Keratinocyte (primary cell): ENCODE data around the gene INSC. TPM values are rescaled to one million over a fixed set of nuclear protein-coding genes. Genes with fewer than 3 reads are reported as not detected.

Experiments used
- DNase-seq: peaks from one replicate; pipeline ENCODE4 v3.0.0-alpha.2; 2011; ENCODE audit warnings: low read depth, missing footprints, low spot score
- FAIRE-seq: peaks from 2 replicates; lab custom pipeline; 2011; peaks lifted over from hg19 to GRCh38; lab: Jason Lieb, UNC
- H2AFZ ChIP-seq: 2 replicates; pipeline ENCODE4 v1.6.0; 2012; ENCODE audit warnings: low read length, control low read depth, inconsistent platforms; ENCODE audit not compliant: control insufficient read depth
- H3K27ac ChIP-seq: 2 replicates; pipeline ENCODE4 v1.5.1; 2011; ENCODE audit warnings: low read length; ENCODE audit not compliant: control insufficient read depth, insufficient read depth
- H3K27me3 ChIP-seq: 3 replicates; pipeline ENCODE4 v1.6.0; 2011; ENCODE audit warnings: low read length; ENCODE audit not compliant: control insufficient read depth, insufficient read depth; ENCODE audit errors: extremely low read depth
- H3K36me3 ChIP-seq, 2 experiments: 2 replicates in 1 of 2; 3 replicates in 1 of 2; pipeline ENCODE4 v1.5.1; 2011; ENCODE audit warnings: low read length in 2 of 2, mild to moderate bottlenecking in 1 of 2; ENCODE audit not compliant: control insufficient read depth in 2 of 2, insufficient read depth in 2 of 2; ENCODE audit errors: extremely low read depth in 1 of 2
- H3K4me1 ChIP-seq: 3 replicates; pipeline ENCODE4 v1.5.1; 2011; ENCODE audit warnings: low read length; ENCODE audit not compliant: control insufficient read depth, insufficient read depth; ENCODE audit errors: extremely low read depth
- H3K4me2 ChIP-seq: 3 replicates; pipeline ENCODE4 v1.6.0; 2011; ENCODE audit warnings: low read depth, low read length; ENCODE audit not compliant: control insufficient read depth, insufficient read depth; ENCODE audit errors: extremely low read depth
- H3K4me3 ChIP-seq, 3 experiments: fragments of 200-600 bp in 1 of 3; sonication (generic) in 1 of 3; 2 replicates in 2 of 3; 3 replicates in 1 of 3; pipeline ENCODE4 v1.5.1; 2011 to 2016; ENCODE audit warnings: low read length in 3 of 3, mild to moderate bottlenecking in 3 of 3, control low read depth in 2 of 3, inconsistent platforms in 1 of 3, low read depth in 1 of 3, mixed read lengths in 1 of 3, mixed run types in 1 of 3, moderate library complexity in 1 of 3; ENCODE audit not compliant: control insufficient read depth in 2 of 3, insufficient read depth in 2 of 3; ENCODE audit errors: extremely low read depth in 1 of 3
- H3K79me2 ChIP-seq: 2 replicates; pipeline ENCODE4 v1.6.0; 2012; ENCODE audit warnings: low read length; ENCODE audit not compliant: control insufficient read depth, insufficient read depth
- H3K9ac ChIP-seq: 3 replicates; pipeline ENCODE4 v1.6.0; 2011; ENCODE audit warnings: low read length; ENCODE audit not compliant: control insufficient read depth, insufficient read depth; ENCODE audit errors: extremely low read depth
- H3K9me1 ChIP-seq: 3 replicates; pipeline ENCODE4 v1.6.0; 2011; ENCODE audit warnings: low read length; ENCODE audit not compliant: control insufficient read depth, insufficient read depth; ENCODE audit errors: extremely low read depth
- H3K9me3 ChIP-seq: 2 replicates; pipeline ENCODE4 v1.5.1; 2012; ENCODE audit warnings: low read depth, low read length; ENCODE audit not compliant: control insufficient read depth
- H4K20me1 ChIP-seq: 3 replicates; pipeline ENCODE4 v1.6.0; 2011; ENCODE audit warnings: low read length; ENCODE audit not compliant: control insufficient read depth, insufficient read depth; ENCODE audit errors: extremely low read depth
- EZH2 ChIP-seq: IDR thresholded peaks from one replicate; pipeline ENCODE4 v1.6.1; 2012; ENCODE audit warnings: inconsistent platforms, mild to moderate bottlenecking, low read length, moderate library complexity
- dilution Hi-C: fragments of 300-500 bp; cut with MboI; formaldehyde crosslinking; loops from one replicate; pipeline ENCODE4 v1.7.0; 2020; ENCODE audit warnings: low sequenced_read_pairs; ENCODE audit not compliant: extremely low pct_ligation_motif_present
- polyA plus RNA-seq, 5 experiments: library from polyadenylated mRNA; depleted of rRNA in 3 of 5; stranded (reverse) in 3 of 5; stranded (forward) in 1 of 5; unstranded in 1 of 5; fragments of >200 nt; gene quantifications; 1 replicate in 1 of 5; 2 replicates in 3 of 5; 3 replicates in 1 of 5; pipeline versions ENCODE4 v1.2.1 to v1.2.3, GENCODE V29; 2011 to 2012; ENCODE audit warnings: missing spikeins in 2 of 5, low read depth in 1 of 5, low replicate concordance in 1 of 5
- TF ChIP-seq, protein P1 (sequence below), 3 experiments: IDR thresholded peaks in 1 of 3; conservative IDR thresholded peaks in 1 of 3; optimal IDR thresholded peaks in 1 of 3; 2 replicates in 2 of 3; 3 replicates in 1 of 3; pipeline versions ENCODE3 to v1.5.1; 2011; ENCODE audit warnings: low read length in 3 of 3, mild to moderate bottlenecking in 3 of 3, moderate library complexity in 2 of 3, control low read depth in 1 of 3, inconsistent platforms in 1 of 3; ENCODE audit not compliant: insufficient read depth in 2 of 3; ENCODE audit errors: extremely low read depth in 1 of 3

The INSC gene
- polyA plus RNA-seq, 1 donor (not counting 4 experiments of a cell fraction or from before 2014, with no cell fraction given), result 0.13 TPM

DNA sequence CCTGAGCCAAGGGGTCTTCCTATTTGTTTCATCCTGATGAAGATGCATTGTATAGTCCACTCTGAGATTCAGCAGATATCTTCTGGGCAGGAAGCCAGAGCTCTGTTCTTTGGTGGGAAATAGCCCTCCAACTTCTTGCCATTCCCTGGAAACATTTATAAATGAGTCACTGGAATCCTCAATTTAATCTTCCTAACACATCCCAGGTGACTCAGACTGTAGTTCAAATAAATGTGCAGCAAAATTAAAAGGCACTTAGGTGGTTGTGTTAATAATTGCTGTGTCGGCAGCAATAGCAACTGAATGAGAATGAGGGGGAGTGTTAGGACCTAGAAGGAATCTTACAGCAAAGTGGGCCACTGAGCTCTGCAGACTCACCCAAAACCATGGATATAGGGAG is 108.6 kb downstream of the INSC start:
- TF ChIP-seq EZH2, result no peak
- TF ChIP-seq, protein P1, sequence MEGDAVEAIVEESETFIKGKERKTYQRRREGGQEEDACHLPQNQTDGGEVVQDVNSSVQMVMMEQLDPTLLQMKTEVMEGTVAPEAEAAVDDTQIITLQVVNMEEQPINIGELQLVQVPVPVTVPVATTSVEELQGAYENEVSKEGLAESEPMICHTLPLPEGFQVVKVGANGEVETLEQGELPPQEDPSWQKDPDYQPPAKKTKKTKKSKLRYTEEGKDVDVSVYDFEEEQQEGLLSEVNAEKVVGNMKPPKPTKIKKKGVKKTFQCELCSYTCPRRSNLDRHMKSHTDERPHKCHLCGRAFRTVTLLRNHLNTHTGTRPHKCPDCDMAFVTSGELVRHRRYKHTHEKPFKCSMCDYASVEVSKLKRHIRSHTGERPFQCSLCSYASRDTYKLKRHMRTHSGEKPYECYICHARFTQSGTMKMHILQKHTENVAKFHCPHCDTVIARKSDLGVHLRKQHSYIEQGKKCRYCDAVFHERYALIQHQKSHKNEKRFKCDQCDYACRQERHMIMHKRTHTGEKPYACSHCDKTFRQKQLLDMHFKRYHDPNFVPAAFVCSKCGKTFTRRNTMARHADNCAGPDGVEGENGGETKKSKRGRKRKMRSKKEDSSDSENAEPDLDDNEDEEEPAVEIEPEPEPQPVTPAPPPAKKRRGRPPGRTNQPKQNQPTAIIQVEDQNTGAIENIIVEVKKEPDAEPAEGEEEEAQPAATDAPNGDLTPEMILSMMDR (optimal IDR thresholded peaks at IDR 0.05 in 1 of 3, IDR thresholded peaks at IDR 0.05 in 1 of 3, conservative IDR thresholded peaks at IDR 0.05 in 1 of 3; ENCODE audit: extremely low read depth in 1 of 3, insufficient read depth in 2 of 3, low read length in 3 of 3), result no peak
- Histone ChIP-seq H3K27me3 (no peaks in the 10 kb centered on the region), H4K20me1 (no peaks in the 10 kb centered on the region), H3K9me1 (no peaks in the 10 kb centered on the region), H3K79me2 (no peaks in the 10 kb centered on the region), H3K4me3 (no peak overlapping the region), H3K4me1 (no peaks in the 10 kb centered on the region), H3K9ac (no peak overlapping the region), H3K36me3 (no peaks in the 10 kb centered on the region), H3K4me2 (no peak overlapping the region), H2AFZ (no peak overlapping the region), H3K27ac (no peak overlapping the region), H3K9me3 (no peaks in the 10 kb centered on the region)
- no peak for FAIRE-seq
- dilution Hi-C loops, result no loop called here
- DNase-seq, result no peak

DNA sequence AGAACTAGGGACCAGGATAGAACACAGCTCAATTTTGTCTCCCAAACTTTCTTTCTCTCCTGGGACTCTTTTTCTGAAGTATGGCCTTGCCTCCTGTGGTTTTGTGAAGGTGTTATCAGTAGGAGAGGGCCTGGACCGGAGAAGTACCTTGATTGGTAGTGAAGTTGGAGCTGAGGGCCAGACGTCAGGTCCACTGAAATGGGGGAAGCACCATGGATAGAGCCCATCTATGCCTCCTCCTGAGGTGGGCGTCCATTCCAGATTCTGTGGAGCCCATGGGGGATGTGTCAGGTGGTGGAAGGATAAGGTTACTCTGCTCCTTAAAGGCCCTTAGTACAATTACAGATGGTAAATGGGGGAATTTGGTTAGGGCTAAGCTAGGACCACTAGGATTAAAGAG is 109.7 kb downstream of the INSC start:
- Histone ChIP-seq H3K27ac (no peak overlapping the region), H3K4me3 (no peak overlapping the region), H3K27me3 (no peaks in the 10 kb centered on the region), H3K36me3 (no peaks in the 10 kb centered on the region), H3K4me2 (no peak overlapping the region), H3K9me3 (no peaks in the 10 kb centered on the region), H2AFZ (no peak overlapping the region), H3K9me1 (no peaks in the 10 kb centered on the region), H3K79me2 (no peaks in the 10 kb centered on the region), H3K9ac (no peak overlapping the region), H3K4me1 (no peaks in the 10 kb centered on the region), H4K20me1 (no peaks in the 10 kb centered on the region)
- TF ChIP-seq EZH2, result no peak
- TF ChIP-seq, protein P1 (optimal IDR thresholded peaks at IDR 0.05 in 1 of 3, IDR thresholded peaks at IDR 0.05 in 1 of 3, conservative IDR thresholded peaks at IDR 0.05 in 1 of 3; ENCODE audit: extremely low read depth in 1 of 3, insufficient read depth in 2 of 3, low read length in 3 of 3), result no peak
- dilution Hi-C loops, result no loop called here
- DNase-seq (no peak), FAIRE-seq (no peak)
